IPS-NIHi7 (cell line): Measurements from ENCODE around the gene CRELD2.

Experiments
- DNase-seq: peaks from one replicate; pipeline ENCODE4 v3.0.0; 2012; ENCODE audit warnings: mixed read lengths; ENCODE audit errors: extremely low spot score

The CRELD2 gene

GRCh38 chr22:49911881-49912625, 6.4 kb upstream of the CRELD2 start:
- DNase-seq: no peak

DNA sequence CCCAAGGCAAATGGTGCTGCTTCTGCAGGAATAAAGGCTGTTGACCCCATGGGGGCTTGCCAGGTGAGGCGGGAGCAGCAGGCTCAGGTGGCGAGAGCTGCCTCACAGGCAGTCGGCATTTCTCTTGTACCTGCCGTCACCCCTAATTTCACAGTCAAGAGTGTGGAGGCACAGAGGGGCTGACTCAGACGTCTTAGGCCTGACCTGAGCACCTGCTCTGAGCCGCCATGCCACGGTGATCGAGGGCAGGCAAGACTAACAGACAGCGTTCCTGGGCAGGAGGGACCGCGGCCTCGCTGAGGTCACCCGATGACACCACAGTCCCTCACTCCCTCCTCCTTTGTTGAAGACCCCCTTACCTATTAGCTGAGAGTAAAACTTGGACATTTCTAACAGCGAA, 5.4 kb upstream of the CRELD2 start:
- DNase-seq: no peak

DNA sequence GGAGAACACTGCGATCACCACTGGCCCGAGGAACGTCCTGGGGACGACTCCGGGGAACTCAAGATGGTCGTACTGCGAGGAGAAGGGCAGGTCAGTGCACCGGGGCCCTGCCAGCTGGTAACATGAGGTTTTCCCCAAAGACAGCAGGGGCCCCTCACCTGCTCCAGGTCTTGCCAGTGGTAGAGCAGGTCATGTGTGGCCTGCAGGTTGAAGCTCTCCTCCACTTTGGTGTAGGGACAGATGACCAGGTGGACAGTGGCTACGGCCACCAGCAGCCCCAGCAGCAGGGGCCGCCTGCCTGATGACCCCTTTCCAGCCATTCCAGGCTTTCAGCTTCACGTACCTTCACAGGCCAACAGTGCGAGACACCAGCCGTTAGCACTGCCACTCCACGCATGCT, 5.0 kb upstream of the CRELD2 start:
- DNase-seq: no peak

- DNase-seq: no peak
Measured at GRCh38 chr22:49914256-49914655, 4.2 kb upstream of the CRELD2 start.

DNA sequence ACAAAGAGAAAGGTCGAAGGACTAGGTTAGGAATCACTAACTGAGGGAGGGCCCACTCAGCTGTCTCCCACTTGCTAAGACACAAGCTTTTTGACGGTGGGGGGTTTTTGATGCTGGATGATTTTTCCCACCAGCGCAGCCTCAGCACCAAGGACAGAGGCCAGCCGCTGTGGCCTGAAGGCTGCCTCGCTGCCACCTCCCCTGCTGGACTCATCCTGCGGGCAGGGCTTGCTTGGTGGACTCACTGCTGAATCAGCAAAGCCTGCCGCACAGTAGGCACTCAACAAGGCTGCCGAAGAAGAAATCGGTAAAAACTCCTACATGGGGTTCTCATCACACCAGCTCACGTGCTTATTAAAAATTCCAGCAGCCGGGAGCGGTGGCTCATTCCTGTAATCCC, 2.8 kb upstream of the CRELD2 start:
- peak; percentile 61 for DNase-seq

DNA sequence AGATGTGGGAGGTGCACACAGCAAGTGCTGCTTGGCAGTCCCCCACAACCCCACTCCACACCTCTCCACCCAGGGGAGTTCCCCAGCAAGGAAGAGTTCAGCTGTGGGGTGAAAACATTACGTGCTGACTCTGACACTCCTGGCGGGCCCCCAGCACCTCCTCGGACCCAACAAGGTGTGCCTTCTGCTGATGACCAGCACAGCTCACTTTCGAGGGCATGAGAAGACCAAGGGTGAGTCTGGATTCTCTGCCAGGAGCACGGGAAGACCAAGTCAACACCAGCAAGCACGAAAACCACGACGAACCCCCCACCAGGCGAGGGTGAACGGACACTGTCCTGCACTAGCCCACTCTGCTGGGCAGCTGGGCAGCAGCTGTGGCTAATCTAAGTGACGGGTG, 1.6 kb upstream of the CRELD2 start:
- no peak for DNase-seq

- DNase-seq: no peak
Measured at GRCh38 chr22:49918911-49919881, 762 bp downstream of the CRELD2 start.

DNA sequence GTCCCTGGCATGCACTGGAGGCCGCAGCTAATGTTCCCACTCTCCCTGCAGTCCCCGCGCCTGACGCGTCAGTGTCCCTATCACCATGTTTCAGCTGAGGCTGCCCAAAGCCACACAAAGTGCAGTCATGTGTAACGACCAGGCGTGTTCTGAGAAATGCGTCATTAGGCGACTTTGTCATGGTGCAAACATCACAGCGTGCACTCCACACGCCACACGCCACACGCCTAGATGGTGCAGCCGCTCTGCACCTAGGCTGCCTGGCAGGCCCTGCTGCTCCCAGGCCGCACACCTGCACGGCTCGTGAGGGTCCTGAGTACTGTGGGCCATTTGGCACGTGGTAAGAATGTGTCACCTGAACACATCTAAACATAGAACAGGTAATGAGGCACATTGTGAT, 2.4 kb downstream of the CRELD2 start:
- no peak for DNase-seq

DNA sequence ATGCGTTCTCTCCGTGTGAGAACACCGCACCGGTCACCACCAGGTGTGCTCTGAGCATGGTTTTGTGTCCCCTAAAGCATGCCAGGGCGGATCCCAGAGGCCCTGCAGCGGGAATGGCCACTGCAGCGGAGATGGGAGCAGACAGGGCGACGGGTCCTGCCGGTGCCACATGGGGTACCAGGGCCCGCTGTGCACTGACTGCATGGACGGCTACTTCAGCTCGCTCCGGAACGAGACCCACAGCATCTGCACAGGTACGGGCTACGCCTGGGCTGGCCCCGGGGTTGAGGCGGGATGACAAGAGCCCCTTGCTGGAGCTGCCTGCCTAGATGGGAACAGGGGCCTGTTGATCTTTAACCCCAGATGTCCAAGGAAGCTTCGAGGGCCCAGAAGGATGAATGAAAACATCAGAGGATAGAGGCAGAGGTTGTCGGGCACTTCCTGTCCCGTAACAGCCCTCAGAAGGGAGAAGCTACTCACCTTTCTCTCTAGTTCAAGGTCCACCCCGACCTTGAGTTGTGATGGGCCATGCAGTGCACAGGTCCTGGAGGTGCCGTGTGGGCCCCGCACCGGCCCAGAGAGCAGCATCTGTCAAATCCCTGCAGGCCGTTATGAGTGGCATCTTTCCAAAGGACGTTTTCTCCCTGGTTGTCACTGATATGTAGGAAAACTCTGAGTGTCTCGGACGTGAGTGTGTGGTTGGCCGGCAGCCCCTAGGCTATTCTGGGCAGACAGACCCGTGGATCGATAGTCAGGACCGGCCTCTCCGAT, 3.3 kb downstream of the CRELD2 start:
- no peak for DNase-seq

DNA sequence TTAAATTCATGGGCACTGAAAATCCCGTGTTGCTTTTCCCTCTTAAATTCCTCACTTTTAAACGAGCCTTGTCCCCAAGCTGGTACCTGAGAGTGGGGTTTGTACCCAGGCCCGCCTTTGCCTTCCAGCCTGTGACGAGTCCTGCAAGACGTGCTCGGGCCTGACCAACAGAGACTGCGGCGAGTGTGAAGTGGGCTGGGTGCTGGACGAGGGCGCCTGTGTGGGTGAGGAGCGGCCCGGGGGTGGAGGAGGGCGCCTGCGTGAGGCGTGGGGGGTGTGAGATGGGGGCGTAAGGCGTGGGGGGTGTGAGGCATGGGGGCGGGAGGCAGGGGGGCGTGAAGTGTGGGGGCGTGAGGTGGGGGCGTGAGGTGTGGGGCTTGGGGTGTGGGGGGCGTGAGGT, 4.0 kb downstream of the CRELD2 start:
- DNase-seq: no peak

GRCh38 chr22:49922926-49923325, 4.5 kb downstream of the CRELD2 start:
- no peak for DNase-seq

DNA sequence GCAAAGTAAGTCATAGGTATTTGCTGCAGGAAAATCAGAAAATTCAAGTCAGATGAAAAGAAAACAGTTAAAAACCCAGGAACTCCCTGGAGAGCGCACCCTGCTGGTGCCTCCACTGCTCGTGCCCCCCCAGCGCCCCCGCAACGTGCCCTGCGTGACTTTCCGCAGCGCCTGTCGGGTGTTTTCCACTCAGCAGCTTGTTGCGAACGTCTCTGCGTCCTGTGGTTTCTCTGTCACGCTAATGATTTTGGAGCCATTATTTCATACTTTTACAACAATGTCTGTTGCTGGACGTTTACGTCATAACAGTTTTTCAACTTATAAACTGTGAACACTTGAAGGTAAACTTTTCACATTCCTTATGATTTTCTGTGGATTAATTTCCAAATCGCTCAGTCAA, 5.0 kb downstream of the CRELD2 start:
- no peak for DNase-seq

- no peak for DNase-seq
Measured at GRCh38 chr22:49924113-49924833, 5.8 kb downstream of the CRELD2 start.

DNA sequence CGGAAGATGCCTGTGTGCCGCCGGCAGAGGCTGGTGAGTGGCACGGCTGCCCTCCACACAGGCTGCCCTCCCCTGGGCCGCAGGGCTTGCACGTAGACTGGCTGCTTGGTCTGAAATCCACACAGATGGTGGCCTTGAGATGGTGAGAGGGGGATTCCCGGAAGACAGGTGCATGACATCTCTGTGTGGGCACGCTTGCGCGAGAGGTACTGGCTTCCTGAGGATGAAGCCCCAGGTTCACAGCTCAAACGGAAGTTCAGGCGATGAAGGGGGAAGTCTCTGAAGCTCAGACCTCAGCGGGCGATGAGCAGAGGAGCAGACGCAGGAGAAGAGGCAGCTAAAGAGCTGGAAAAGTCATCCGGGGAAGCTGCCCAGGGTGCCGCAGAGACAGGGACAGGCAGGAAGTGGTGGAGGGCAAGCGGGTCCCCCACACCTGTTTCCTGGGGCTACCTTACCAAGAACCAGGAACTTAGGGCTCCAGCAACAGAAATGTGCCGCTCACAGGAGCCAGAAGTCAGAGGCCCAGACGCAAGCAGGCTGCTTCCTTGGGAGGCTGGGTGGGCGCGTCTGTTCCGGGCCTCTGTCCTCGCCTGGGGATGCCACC, 7.2 kb downstream of the CRELD2 start:
- no peak for DNase-seq

DNA sequence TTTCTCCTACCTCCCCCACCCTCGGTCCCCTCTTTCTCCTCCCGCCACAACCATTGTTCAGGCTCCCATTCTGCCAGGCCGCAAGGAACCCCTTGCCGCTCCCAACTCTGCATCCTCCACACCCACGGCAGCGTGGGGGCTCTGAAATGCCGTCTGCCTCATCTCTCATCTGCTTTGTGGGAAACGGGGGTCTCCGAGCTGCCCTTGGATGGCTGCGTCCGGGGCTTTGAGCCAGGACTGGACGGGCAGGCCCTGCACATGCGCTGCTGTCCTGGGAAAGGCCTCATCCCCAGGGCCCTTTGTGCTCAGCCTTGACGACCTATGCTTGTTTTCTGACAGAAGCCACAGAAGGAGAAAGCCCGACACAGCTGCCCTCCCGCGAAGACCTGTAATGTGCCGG, 8.5 kb downstream of the CRELD2 start:
- DNase-seq: no peak

GRCh38 chr22:49927483-49928184, 9.2 kb downstream of the CRELD2 start:
- DNase-seq: no peak

- no peak for DNase-seq
Measured at GRCh38 chr22:49928185-49928495, 9.7 kb downstream of the CRELD2 start.

GRCh38 chr22:49928555-49929210, 10.2 kb downstream of the CRELD2 start:
- DNase-seq: no peak

GRCh38 chr22:49929211-49929979, 11.0 kb downstream of the CRELD2 start:
- peak; percentile 88 for DNase-seq
